HFFc6 (cell line): ENCODE measurements around the gene PLA2G2C. TPM values are rescaled to one million over a fixed set of nuclear protein-coding genes. Genes with fewer than 3 reads are reported as not detected.

Source experiments
- DNase-seq: peaks from one replicate; pipeline ENCODE4 v3.0.0-alpha.2; 2018
- H3K27ac Mint-ChIP-seq: 2 replicates; pipeline ENCODE4 v1.8.0; 2020; ENCODE audit warnings: mild to moderate bottlenecking, mixed read lengths
- H3K27me3 Mint-ChIP-seq: 2 replicates; pipeline ENCODE4 v1.8.0; 2021; ENCODE audit warnings: mild to moderate bottlenecking, moderate library complexity, mixed read lengths; ENCODE audit not compliant: insufficient read depth
- H3K36me3 Mint-ChIP-seq: 2 replicates; pipeline ENCODE4 v1.8.0; 2021; ENCODE audit warnings: low read depth, mixed read lengths
- H3K4me1 Mint-ChIP-seq: 2 replicates; pipeline ENCODE4 v1.8.0; 2020; ENCODE audit warnings: low read depth, mixed read lengths
- H3K4me3 Mint-ChIP-seq: 2 replicates; pipeline ENCODE4 v1.8.0; 2020; ENCODE audit warnings: mild to moderate bottlenecking, moderate library complexity, mixed read lengths
- H3K9me3 Mint-ChIP-seq: 2 replicates; pipeline ENCODE4 v1.8.0; 2020; ENCODE audit warnings: mild to moderate bottlenecking, mixed read lengths
- CTCF ChIP-seq: fragments of 200-600 bp; sonication (generic); IDR thresholded peaks from 2 replicates; pipeline ENCODE4 v1.5.0; 2021; ENCODE audit warnings: antibody characterized with exemption, mild to moderate bottlenecking
- total RNA-seq, 6 experiments: library from RNA; stranded (reverse); fragmentation: NEBNext Ultra II Directional; extraction: Animal tissue kit (Norgen Biotek cat#: 25700); gene quantifications; 2 replicates in 1 of 6; 3 replicates in 5 of 6; pipeline ENCODE4 v1.2.3, GENCODE V29; 2021

The PLA2G2C gene
- total RNA-seq, 6 experiments from 2014 or later: not detected

DNA sequence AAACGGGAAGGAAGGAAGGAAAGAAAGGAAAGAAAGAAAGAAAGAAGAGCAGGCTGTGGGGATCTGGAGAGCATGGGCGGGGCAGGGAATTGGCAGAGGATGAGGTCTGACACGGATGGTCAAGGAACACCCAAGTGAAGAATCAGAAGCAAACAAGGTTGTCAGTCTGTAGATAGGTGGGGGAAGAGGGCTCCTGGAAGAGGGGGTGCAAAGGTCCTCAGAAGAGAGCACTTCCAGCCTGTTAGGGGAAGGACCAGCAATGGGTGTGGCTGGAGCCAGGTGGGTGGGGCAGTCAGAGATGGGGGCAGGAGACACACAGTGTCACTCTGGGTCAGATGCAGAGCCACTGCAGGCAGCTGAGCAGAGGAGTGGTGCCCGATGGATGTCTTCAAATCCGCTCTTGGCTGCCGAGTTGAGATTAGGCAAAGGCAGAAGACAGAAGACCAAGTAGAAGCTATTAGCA lies 11.0 kb upstream of the PLA2G2C start:
- no peak for DNase-seq
- no peak overlapping the region for H3K4me3 Mint-ChIP-seq
- peaks cover 4% of the 10 kb centered on the region; the same call in 1 of the 2 replicates for H3K4me1 Mint-ChIP-seq
- H3K27me3 Mint-ChIP-seq: peaks cover 17% of the 10 kb centered on the region
- no peak overlapping the region for H3K27ac Mint-ChIP-seq
- H3K36me3 Mint-ChIP-seq: no peaks in the 10 kb centered on the region
- TF ChIP-seq CTCF: no peak
- no peaks in the 10 kb centered on the region for H3K9me3 Mint-ChIP-seq

- H3K4me3 Mint-ChIP-seq: no peak overlapping the region
- no peak for DNase-seq
- H3K27ac Mint-ChIP-seq: no peak overlapping the region
- H3K9me3 Mint-ChIP-seq: no peaks in the 10 kb centered on the region
- H3K4me1 Mint-ChIP-seq: peaks cover 6% of the 10 kb centered on the region; the same call in 1 of the 2 replicates
- H3K36me3 Mint-ChIP-seq: no peaks in the 10 kb centered on the region
- peak; percentile 49; the same call in 1 of the 2 replicates for TF ChIP-seq CTCF
- peaks cover 22% of the 10 kb centered on the region for H3K27me3 Mint-ChIP-seq
Measured at GRCh38 chr1:20195462-20195780, 9.1 kb upstream of the PLA2G2C start.

DNA sequence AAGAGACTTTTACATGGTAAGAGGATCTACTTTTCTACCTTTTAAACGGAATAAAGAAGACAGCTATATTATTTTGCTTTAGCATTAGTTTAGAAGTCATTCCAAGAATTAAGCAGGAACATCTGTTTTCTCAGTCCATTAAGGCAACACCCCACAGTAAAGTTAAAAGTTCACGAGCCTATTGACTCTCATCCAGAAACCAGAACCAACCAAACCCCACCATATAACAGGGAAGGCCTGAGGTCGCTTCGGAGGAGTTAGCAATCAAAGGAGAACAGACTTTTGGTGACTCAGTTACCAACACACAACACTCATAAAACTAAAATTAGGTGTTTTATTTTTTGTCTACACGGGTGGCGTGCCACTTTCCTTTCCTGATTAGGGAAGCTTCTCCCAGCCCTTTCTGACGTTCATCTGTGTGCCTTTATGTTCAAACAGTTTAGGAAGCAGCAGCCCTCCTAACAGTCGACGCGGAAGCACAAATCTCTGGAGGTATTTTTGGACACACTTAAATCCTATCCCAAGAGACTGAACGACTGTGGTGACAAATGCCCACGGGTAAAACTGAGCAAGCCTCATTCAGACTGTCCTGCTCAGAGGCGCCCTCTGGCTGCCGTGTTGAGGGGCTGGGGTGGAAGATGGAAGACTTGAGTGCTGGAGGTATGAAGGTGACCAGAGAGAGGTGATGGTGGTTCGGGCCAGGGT lies 8.6 kb upstream of the PLA2G2C start:
- H3K36me3 Mint-ChIP-seq: no peaks in the 10 kb centered on the region
- TF ChIP-seq CTCF: peak; percentile 88
- H3K4me3 Mint-ChIP-seq: no peak overlapping the region
- peak; percentile 33 for DNase-seq
- H3K4me1 Mint-ChIP-seq: peaks cover 6% of the 10 kb centered on the region; the same call in 1 of the 2 replicates
- H3K27me3 Mint-ChIP-seq: peaks cover 25% of the 10 kb centered on the region
- no peak overlapping the region for H3K27ac Mint-ChIP-seq
- H3K9me3 Mint-ChIP-seq: no peaks in the 10 kb centered on the region

GRCh38 chr1:20194224-20194623 lies 7.9 kb upstream of the PLA2G2C start:
- Mint-ChIP-seq H3K4me3 (no peak overlapping the region), H3K27ac (no peak overlapping the region), H3K4me1 (peaks cover 6% of the 10 kb centered on the region; the same call in 1 of the 2 replicates)

DNA sequence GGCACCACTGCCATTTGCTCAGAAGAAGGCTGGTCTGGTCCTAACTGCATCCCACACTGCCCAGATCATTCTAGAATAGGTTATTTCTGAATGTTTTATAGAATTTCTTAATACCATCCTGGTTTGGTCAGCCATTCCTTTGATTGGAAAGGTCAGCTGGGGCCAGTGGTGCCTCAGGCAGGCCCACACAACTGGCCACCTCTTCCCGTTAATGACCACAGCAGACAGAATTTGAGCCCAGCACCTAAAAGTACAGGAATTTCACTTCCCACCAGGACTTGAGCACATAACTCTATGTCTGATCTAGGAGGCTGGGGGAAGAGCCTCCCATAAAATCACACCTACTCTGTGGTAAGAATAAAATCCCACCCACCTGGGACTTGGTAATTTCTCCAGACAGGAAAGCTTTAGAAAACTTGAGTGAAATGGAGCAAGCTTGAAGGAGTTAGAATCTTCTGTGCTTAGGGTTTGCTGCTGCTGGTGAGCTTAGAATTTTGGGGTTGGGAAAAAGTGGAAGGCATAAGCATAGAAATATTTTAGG lies 6.6 kb upstream of the PLA2G2C start:
- H3K27ac Mint-ChIP-seq: no peak overlapping the region
- no peaks in the 10 kb centered on the region for H3K36me3 Mint-ChIP-seq
- TF ChIP-seq CTCF: no peak
- H3K27me3 Mint-ChIP-seq: peaks cover 40% of the 10 kb centered on the region
- no peaks in the 10 kb centered on the region for H3K9me3 Mint-ChIP-seq
- no peak for DNase-seq
- H3K4me3 Mint-ChIP-seq: no peak overlapping the region
- peaks cover 6% of the 10 kb centered on the region; the same call in 1 of the 2 replicates for H3K4me1 Mint-ChIP-seq

More at GRCh38 chr1:20194224-20194623, 7.9 kb upstream of the PLA2G2C start:
- no peak for DNase-seq
- Mint-ChIP-seq H3K27me3 (peaks cover 32% of the 10 kb centered on the region), H3K9me3 (no peaks in the 10 kb centered on the region), H3K36me3 (no peaks in the 10 kb centered on the region)
- TF ChIP-seq CTCF: no peak
